ENCODE results near the gene KIAA1217.

The KIAA1217 gene

DNA sequence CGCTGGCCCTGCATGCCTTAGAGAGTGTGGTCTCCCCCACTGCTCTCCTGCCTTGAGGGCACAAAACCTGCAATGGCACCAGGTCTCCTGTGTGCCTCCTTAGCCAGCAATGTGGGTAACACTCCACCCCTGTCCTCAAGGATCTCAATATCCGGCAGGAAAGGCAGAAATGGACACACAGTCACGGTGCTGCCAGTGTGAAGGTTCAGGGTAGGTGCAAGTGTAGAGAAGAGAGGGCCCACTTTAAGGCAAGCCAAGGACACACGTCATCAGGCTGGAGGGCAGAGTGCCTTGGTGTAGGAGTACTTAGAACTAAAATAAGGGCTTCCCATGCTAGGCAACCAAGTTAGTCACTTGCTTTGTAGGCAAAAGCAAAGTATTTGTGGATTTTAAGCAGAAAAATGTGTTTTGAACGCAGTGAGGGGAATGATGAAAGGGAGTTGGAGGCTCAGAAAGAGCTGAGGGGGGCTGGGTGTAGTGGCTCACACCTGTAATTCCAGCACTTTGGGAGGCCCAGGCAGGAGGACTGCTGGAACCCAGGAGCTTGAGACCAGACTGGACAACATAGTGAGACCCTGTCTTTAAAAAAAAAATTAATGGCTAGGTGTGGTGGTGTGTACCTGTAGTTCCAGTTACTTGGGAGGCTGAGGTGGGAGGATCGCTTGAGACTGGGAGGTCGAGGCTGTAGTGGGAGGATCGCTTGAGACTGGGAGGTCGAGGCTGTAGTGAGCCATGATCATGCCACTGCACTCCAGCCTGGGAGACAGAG, 361.9 kb downstream of the KIAA1217 start:
- DNase-seq (ENCODE audit: extremely low read depth in 1 of 2, low read depth in 1 of 2), result no peak

DNA sequence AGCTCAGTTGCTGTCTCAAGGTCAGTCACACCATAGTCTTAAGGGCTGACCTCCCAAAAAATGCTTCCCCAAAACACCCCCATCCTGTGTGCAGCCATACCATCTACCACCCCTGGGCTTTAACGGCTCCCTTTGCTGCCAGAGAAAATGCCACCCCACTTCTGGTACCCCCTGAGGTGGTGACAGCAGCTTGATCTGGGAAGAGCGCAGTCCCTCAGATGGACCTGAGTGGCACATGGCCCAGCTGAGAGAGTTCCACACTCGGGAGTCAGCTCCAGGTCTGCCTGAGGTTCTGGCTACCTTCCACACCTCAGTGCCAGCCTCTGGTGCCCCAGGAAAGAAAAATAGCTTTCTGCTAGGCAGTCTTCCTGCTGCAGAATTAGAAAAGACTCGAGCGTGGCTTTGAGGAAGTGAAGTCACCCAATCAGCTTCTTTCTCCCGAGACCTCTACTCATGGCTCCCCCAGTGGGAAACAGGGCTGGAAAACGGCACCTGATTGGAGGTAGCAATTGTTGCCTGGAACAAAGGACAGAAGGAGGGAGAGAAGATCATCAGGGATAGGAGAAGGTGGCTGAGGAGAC, 363.0 kb downstream of the KIAA1217 start:
- DNase-seq (ENCODE audit: extremely low read depth in 1 of 2, low read depth in 1 of 2), result no peak

DNA sequence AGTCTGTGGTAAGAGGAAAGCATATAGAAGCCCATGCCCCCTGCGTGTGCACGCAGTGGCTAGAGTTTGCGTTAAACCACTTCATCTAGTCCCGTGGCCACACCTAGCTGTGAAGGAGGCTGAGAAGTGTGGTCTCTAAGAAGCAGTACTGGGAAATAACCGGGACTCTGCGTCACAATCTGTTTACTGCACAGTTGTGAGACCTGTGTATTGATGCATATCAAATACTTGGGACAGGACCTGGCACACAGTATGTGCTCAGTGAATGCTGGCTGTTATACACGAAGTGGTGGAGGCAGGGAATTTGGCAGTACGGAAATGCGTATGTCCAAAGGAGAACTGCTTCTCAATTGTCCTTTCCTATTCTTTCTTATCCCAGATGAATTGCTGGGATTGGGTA, 365.2 kb downstream of the KIAA1217 start:
- DNase-seq (ENCODE audit: extremely low read depth in 1 of 2, low read depth in 1 of 2), result no peak

DNA sequence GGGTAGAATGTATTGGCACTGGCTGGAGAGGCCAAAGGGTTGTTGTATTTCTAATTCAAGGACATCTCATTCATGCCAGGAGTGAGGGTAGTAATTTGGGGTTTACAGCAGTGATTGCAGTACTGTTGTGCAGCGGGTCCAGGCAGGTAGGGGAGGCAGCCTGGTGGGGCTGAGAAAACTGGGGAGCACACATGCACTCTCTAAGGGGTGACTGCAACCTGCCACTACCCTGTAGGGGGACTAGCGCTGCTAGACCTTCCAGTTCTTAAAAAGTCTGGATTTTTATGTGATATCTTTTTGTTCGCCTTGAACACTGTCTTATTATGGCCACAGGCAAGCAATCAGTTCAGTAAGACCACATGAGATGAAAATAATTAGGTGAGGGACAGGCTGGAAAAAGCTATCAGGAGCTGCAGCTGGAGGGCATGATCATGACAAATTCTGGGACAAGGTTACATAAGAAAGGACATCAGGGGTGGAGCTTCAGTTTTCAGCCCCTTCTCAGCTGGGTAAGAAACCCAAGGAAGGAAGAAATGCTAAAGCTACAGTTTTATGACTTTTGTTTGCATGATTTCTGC, 365.7 kb downstream of the KIAA1217 start:
- DNase-seq (ENCODE audit: extremely low read depth in 1 of 2, low read depth in 1 of 2), result no peak

- no peak for DNase-seq (ENCODE audit: extremely low read depth in 1 of 2, low read depth in 1 of 2)
These were observed 366.6 kb downstream of the KIAA1217 start for GRCh38 chr10:24575481-24576002.

DNA sequence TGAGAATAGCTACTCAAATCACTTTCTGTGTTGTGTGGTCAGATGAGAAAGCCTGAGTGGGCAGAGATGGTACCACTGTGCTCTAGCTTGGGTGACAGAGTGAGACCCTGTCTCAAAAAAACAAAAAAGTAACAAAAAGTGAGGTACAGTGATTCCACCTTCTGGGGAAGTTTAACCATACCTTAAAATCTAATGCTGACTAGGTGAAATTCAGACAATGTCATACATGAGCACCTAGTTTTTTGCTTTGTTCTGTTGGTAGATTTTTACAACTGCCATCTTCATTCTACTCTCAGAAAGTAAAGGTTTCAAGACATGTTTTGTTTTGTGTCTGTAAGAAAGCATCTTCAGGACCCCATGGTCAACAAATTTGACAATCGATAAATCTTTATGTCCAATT, 370.5 kb downstream of the KIAA1217 start:
- DNase-seq (ENCODE audit: extremely low read depth in 1 of 2, low read depth in 1 of 2), result no peak

DNA sequence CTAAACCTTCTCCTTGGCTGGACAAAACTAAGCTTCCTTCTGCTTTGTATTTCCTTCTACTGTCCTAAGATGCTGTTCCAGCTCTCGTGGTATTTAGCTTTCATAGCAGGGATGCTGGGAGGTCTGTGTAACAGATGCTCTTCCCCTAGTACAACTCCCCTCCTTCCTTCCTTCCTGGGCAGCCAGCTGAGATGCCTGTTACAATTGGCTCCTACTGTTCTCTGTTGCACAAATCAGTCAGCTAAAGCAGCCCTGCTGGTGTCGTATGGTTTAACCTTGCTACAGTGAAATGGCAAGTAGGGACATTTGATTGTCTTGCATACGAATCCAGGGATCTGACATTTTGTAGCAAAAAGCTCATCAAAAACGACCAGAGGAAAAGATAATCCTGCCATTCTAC, 371.0 kb downstream of the KIAA1217 start:
- DNase-seq (ENCODE audit: extremely low read depth in 1 of 2, low read depth in 1 of 2), result no peak

DNA sequence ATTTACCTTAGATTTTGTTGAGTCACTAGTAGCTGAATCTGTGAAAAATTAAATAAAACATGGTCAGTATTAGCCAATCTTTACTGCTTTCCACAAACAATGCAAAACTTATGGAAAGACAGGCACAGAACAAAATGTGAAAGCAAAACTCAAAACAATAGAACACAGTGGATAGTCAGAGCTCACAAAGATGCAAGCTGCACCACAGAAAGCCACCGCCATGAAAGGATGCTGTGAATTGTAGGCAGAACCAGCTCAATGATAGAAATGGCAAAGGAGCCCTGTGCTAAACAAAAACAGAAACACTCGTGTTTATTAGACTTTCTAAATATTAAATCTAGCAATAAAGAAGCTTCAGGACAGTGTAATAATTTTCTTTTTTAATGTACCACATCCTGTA, 380.3 kb downstream of the KIAA1217 start:
- no peak for DNase-seq (ENCODE audit: extremely low read depth in 1 of 2, low read depth in 1 of 2)

- DNase-seq (ENCODE audit: extremely low read depth in 1 of 2, low read depth in 1 of 2), result no peak
These were observed 381.9 kb downstream of the KIAA1217 start for GRCh38 chr10:24590697-24591457.

DNA sequence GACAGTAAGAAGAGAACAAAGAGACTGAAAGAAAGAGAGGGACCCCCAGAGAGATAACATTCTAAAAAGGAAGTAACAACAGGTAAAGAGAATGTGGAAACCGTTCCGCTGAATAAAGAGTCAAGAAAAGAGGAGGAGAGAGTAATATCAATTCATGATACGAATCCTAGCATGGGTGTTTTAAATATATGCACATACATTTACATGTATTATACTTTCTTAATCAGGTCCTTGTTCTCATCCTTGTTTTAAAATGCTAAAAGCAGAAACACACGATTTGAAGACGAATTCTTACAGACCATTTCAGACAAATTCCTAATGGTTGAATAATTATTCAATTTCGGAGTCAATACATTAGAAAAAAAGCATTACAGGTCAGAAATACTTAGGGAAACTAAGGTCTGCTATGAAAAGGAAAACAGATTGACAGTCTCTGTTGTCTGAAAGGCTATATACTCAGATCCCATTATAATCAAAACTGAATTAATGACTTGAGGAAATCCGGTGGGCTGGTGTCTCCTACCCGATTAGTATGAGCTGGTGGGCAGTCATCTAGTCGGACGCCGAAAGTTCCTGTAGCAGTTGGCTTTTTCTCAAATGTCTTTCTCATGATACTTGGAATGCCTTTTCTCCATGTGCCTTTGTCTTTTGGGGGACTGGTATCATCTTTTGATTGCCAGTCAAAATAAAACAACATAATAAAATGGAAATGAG, 387.4 kb downstream of the KIAA1217 start:
- no peak for DNase-seq (ENCODE audit: extremely low read depth in 1 of 2, low read depth in 1 of 2)

- no peak for DNase-seq (ENCODE audit: extremely low read depth in 1 of 2, low read depth in 1 of 2)
These were observed 388.5 kb downstream of the KIAA1217 start for GRCh38 chr10:24597426-24597825.
